ENCODE measurements around the gene AOAH. TPM values are rescaled to one million over a fixed set of nuclear protein-coding genes. Genes with fewer than 3 reads are reported as not detected.

Gene AOAH
- total and polyA plus RNA-seq, 2 of the 13 experiments (the other 11 are each of a cell fraction or from before 2014, with no cell fraction given), result not detected

DNA sequence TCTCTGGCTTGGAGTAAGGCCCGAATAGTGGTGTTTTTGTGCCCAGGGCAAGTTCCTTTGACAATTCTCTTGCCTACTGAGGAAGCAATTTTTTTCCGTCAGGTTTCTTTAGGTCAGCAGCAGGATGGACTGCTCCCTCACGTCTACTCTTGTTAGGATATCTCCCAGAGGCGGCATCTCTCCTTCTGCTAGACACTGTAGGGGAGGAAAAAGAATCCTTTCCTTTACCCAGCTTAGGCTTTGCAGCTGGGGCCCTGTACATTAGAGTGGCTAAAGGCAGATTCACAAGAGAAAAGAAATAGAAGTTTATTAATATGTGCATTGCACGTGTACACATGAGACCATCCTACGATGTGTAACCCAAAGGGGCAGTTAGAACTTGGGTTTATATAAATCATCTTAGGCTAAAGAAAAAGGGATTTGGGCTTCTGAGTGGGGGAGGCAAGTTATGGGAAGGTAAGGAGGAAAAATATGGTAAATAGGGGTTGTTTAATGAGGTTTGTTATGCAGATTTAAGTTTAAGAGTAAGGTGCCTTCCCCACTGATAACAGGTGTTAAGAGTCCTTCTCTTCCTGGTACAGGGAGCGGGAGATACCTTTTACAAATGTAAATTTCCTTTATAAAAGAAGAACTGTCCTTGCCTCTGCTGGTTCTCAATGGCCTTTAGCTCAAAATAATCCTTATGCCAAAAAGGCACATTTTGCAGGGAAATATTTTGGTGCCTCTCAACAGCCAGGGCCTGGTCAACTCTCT is 156.4 kb downstream of the AOAH start (continued):
- TF ChIP-seq, protein P1, sequence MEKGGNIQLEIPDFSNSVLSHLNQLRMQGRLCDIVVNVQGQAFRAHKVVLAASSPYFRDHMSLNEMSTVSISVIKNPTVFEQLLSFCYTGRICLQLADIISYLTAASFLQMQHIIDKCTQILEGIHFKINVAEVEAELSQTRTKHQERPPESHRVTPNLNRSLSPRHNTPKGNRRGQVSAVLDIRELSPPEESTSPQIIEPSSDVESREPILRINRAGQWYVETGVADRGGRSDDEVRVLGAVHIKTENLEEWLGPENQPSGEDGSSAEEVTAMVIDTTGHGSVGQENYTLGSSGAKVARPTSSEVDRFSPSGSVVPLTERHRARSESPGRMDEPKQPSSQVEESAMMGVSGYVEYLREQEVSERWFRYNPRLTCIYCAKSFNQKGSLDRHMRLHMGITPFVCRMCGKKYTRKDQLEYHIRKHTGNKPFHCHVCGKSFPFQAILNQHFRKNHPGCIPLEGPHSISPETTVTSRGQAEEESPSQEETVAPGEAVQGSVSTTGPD (CRISPR knock-in tag; IDR thresholded peaks at IDR 0.05), result no peak
- TF ChIP-seq, protein P2, sequence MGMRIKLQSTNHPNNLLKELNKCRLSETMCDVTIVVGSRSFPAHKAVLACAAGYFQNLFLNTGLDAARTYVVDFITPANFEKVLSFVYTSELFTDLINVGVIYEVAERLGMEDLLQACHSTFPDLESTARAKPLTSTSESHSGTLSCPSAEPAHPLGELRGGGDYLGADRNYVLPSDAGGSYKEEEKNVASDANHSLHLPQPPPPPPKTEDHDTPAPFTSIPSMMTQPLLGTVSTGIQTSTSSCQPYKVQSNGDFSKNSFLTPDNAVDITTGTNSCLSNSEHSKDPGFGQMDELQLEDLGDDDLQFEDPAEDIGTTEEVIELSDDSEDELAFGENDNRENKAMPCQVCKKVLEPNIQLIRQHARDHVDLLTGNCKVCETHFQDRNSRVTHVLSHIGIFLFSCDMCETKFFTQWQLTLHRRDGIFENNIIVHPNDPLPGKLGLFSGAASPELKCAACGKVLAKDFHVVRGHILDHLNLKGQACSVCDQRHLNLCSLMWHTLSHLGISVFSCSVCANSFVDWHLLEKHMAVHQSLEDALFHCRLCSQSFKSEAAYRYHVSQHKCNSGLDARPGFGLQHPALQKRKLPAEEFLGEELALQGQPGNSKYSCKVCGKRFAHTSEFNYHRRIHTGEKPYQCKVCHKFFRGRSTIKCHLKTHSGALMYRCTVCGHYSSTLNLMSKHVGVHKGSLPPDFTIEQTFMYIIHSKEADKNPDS (CRISPR knock-in tag; IDR thresholded peaks at IDR 0.05), result no peak
- TF ChIP-seq ZNF816 (CRISPR knock-in tag; IDR thresholded peaks at IDR 0.05; ENCODE audit: borderline replicate concordance) (no peak), TBX2 (CRISPR knock-in tag; IDR thresholded peaks at IDR 0.05; ENCODE audit: borderline replicate concordance) (no peak), EEA1 (CRISPR knock-in tag; IDR thresholded peaks at IDR 0.05; ENCODE audit: borderline replicate concordance) (no peak)

DNA sequence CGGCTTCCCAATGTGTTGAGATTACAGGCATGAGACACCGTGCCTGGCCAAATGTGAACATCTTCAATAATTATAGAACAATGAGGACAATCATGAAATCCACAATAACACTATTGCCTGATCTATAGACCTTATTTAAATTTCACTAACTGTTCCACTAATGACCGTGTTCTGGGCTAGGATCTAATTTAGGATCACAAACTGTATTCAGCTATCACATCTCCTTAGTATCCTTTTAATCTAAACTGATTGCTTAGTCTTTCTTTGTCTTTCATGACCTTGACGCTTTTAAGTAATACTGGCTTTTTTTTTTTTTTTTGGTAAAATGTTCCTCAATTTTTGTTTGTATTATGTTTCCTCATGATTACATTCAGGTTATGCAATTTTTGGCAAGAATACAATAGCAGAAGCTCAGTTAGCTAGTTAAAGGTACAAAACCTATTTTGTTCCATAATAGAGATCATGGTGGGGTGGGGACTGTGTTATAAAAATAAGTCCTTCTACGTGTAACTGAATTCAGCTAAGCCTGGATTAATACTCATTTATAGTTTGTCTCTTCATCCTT is 158.4 kb downstream of the AOAH start:
- no peaks in the 10 kb centered on the region for H4K20me1 ChIP-seq (ENCODE audit: insufficient read depth, low read length)
- no peak overlapping the region for H3K27ac ChIP-seq (ENCODE audit: extremely low read length, insufficient read depth, low read length)
- H3K9me3 ChIP-seq (ENCODE audit: low read length), result no peaks in the 10 kb centered on the region
- no peak overlapping the region for H2AFZ ChIP-seq (ENCODE audit: low read length)
- in situ Hi-C loops (cut with HindIII; ENCODE audit: extremely low pct_ligation_motif_present, low pct_unique_long_range_greater_than_20kb) (no loop called here), intact Hi-C loops (cut with micrococcal nuclease; ENCODE audit: unreplicated experiment) (no loop called here)
- H3K36me3 ChIP-seq (replicated peaks in 1 of 2; ENCODE audit: control insufficient read depth in 1 of 2, insufficient read depth in 2 of 2, low read length in 2 of 2), result no peaks in the 10 kb centered on the region
- TF ChIP-seq RORA (CRISPR knock-in tag; IDR thresholded peaks at IDR 0.05) (no peak), ZNF547 (CRISPR knock-in tag; IDR thresholded peaks at IDR 0.05) (no peak), RBFOX2 (IDR thresholded peaks at IDR 0.05; ENCODE audit: low read depth, low read length) (no peak)
- no peaks in the 10 kb centered on the region for H3K27me3 ChIP-seq (ENCODE audit: control insufficient read depth in 1 of 2, insufficient read depth in 2 of 2, low read length in 2 of 2)
- 38% methylated on average over 5 of the region's 5 CpGs for WGBS (ENCODE audit: low lambda C conversion rate)
- BruUV-seq (replicated peaks), result no TSS peak
- no peaks in the 10 kb centered on the region for H3K4me1 ChIP-seq (ENCODE audit: insufficient read depth, low read length)
- H3K79me2 ChIP-seq (ENCODE audit: insufficient read depth, low read length), result no peaks in the 10 kb centered on the region
- H3K4me3 ChIP-seq (replicated peaks in 1 of 3; ENCODE audit: insufficient read depth in 1 of 3, low read depth in 2 of 3, low read length in 3 of 3), result no peak overlapping the region
- FAIRE-seq, result no peak
- ChIA-PET POLR2A (no interaction called here), CTCF (ENCODE audit: low intra/inter-chr PET ratio, low total read pairs) (no interaction called here)
- H3K9ac ChIP-seq (ENCODE audit: insufficient read depth, low read depth, low read length), result no peak overlapping the region
- no peak overlapping the region for H3K4me2 ChIP-seq (ENCODE audit: low read depth, low read length)
- DNase-seq (ENCODE audit: low spot score), result no peak
- ATAC-seq, result no peak

All from HepG2 (cell line).